HCT116 (cell line): ENCODE results near the gene GH2. TPM values are rescaled to one million over a fixed set of nuclear protein-coding genes. Genes with fewer than 3 reads are reported as not detected.

Experiments
- ATAC-seq: fragments of 200-7000 bp; cut with Tn5 transposase; 2 replicates; pipeline ENCODE4 v1.9.1; 2020; ENCODE audit warnings: mild to moderate bottlenecking, moderate library complexity
- BruUV-seq: library from RNA; stranded (reverse); fragments of 400-500 nt; replicated peaks from 2 replicates; lab custom pipeline; 2021; lab: Mats Ljungman, UMichigan
- CTCF ChIA-PET: fragments of 300-600 bp; sonication (Branson Sonifier 250); formaldehyde crosslinking; loops from one replicate; lab custom pipeline; 2021; ENCODE audit warnings: antibody characterized with exemption; lab: Charles Lee
- POLR2A ChIA-PET: fragments of 300-600, 350-600 bp; sonication (Branson Sonifier 250); formaldehyde crosslinking; loops from one replicate; lab custom pipeline; 2021; ENCODE audit warnings: antibody characterized with exemption; lab: Charles Lee
- RAD21 ChIA-PET, 2 experiments: fragments of 300-600 bp; sonication (Branson Sonifier 250); formaldehyde crosslinking; loops; one replicate each; lab custom pipeline; 2023; ENCODE audit warnings: low total read pairs in 2 of 2; ENCODE audit not compliant: uncharacterized antibody in 2 of 2, unreplicated experiment in 2 of 2, low non-redundant PET in 1 of 2; lab: Charles Lee
- DNase-seq: peaks from one replicate; pipeline ENCODE4 v3.0.0-alpha.2; 2010; ENCODE audit warnings: low read depth, low spot score
- H2AFZ ChIP-seq: fragments of 200-600 bp; shearing (Covaris generic), sonication (generic); 2 replicates; pipeline ENCODE4 v1.6.1; 2017; ENCODE audit warnings: low read depth, mixed run types, mixed read lengths, antibody characterized with exemption, low read length; ENCODE audit not compliant: poor library complexity, severe bottlenecking
- H3K27ac ChIP-seq: 2 replicates; pipeline ENCODE4 v1.5.1; 2012; ENCODE audit warnings: low read depth, low read length
- H3K27me3 ChIP-seq: fragments of 200-600 bp; sonication (generic); 2 replicates; pipeline ENCODE4 v1.6.1; 2016; ENCODE audit warnings: mixed run types, low read length, mixed read lengths; ENCODE audit not compliant: insufficient read depth
- H3K36me3 ChIP-seq, 2 experiments: fragments of 200-500 bp in 1 of 2; fragments of 200-600 bp in 1 of 2; sonication (Bioruptor generic) in 1 of 2; sonication (generic) in 1 of 2; 2 replicates each; pipeline versions ENCODE4 v1.5.1 to v1.6.1; 2014 to 2016; ENCODE audit warnings: low read length in 2 of 2, inconsistent platforms in 1 of 2, mixed read lengths in 1 of 2, mixed run types in 1 of 2; ENCODE audit not compliant: insufficient read depth in 2 of 2, control insufficient read depth in 1 of 2
- H3K4me1 ChIP-seq, 2 experiments: fragments of 200-600 bp in 1 of 2; sonication (generic) in 1 of 2; 2 replicates each; pipeline versions ENCODE4 v1.5.1 to v1.6.1; 2012 to 2017; ENCODE audit warnings: low read length in 2 of 2, inconsistent platforms in 1 of 2, mild to moderate bottlenecking in 1 of 2, mixed read lengths in 1 of 2, mixed run types in 1 of 2, moderate library complexity in 1 of 2; ENCODE audit not compliant: insufficient read depth in 2 of 2, control insufficient read depth in 1 of 2
- H3K4me2 ChIP-seq: fragments of 200-600 bp; sonication (generic); 2 replicates; pipeline ENCODE4 v1.6.1; 2017; ENCODE audit warnings: mixed run types, low read length, mixed read lengths
- H3K4me3 ChIP-seq, 2 experiments: fragments of 200-600 bp in 1 of 2; sonication (generic) in 1 of 2; replicated peaks in 1 of 2; 2 replicates each; pipeline ENCODE4 v1.5.1; 2011 to 2016; ENCODE audit warnings: low read length in 2 of 2, control low read depth in 1 of 2, low read depth in 1 of 2, mild to moderate bottlenecking in 1 of 2, mixed read lengths in 1 of 2, mixed run types in 1 of 2
- H3K79me2 ChIP-seq: fragments of 200-600 bp; sonication (generic); 2 replicates; pipeline ENCODE4 v1.6.1; 2017; ENCODE audit warnings: mild to moderate bottlenecking, mixed run types, low read length, moderate library complexity, mixed read lengths; ENCODE audit not compliant: insufficient read depth
- H3K9ac ChIP-seq: fragments of 200-600 bp; sonication (generic); 2 replicates; pipeline ENCODE4 v1.6.1; 2016; ENCODE audit warnings: low read length, mixed read lengths
- H3K9me2 ChIP-seq: fragments of 200-600 bp; sonication (generic), shearing (Covaris generic); 2 replicates; pipeline ENCODE4 v1.6.1; 2017; ENCODE audit warnings: mixed run types, mild to moderate bottlenecking, moderate library complexity; ENCODE audit not compliant: insufficient read depth
- H3K9me3 ChIP-seq, 2 experiments: fragments of 200-500 bp in 1 of 2; fragments of 200-600 bp in 1 of 2; sonication (Bioruptor generic) in 1 of 2; sonication (generic) in 1 of 2; 2 replicates each; pipeline ENCODE4 v1.6.1; 2014 to 2017; ENCODE audit warnings: low read length in 2 of 2, mixed read lengths in 2 of 2, inconsistent platforms in 1 of 2, low read depth in 1 of 2, mild to moderate bottlenecking in 1 of 2, mixed run types in 1 of 2, moderate library complexity in 1 of 2; ENCODE audit not compliant: control insufficient read depth in 1 of 2, insufficient read depth in 1 of 2
- H4K20me1 ChIP-seq: fragments of 200-600 bp; sonication (generic), shearing (Covaris generic); 2 replicates; pipeline ENCODE4 v1.6.1; 2017; ENCODE audit warnings: mixed run types, mild to moderate bottlenecking, moderate library complexity; ENCODE audit not compliant: insufficient read depth
- CBX3 ChIP-seq: IDR thresholded peaks from 2 replicates; pipeline ENCODE4 v1.6.1; 2012; ENCODE audit warnings: low read depth
- CEBPB ChIP-seq: IDR thresholded peaks from 2 replicates; pipeline ENCODE4 v1.6.1; 2012; ENCODE audit warnings: low read depth
- EZH2 ChIP-seq: fragments of 200-600 bp; sonication (generic); IDR thresholded peaks from 2 replicates; pipeline ENCODE4 v1.6.1; 2017; ENCODE audit warnings: antibody characterized with exemption, mixed run types
- POLR2A ChIP-seq: IDR thresholded peaks from 2 replicates; pipeline ENCODE4 v1.7.0; 2011; ENCODE audit warnings: borderline replicate concordance; ENCODE audit not compliant: insufficient read depth, insufficient read length; ENCODE audit errors: extremely low read depth
- POLR2AphosphoS5 ChIP-seq: IDR thresholded peaks from 2 replicates; pipeline ENCODE4 v1.6.1; 2011; ENCODE audit warnings: mild to moderate bottlenecking, low read depth, low read length, moderate library complexity
- SP1 ChIP-seq: IDR thresholded peaks from 2 replicates; pipeline ENCODE4 v1.6.1; 2012; ENCODE audit warnings: low read depth
- intact Hi-C: fragments of 100-400 bp; cut with micrococcal nuclease; formaldehyde crosslinking; loops from 2 replicates; pipeline ENCODE4 v1.10.0; 2022
- total RNA-seq: library from RNA; stranded (reverse); gene quantifications from one replicate; pipeline ENCODE4 v1.2.1, GENCODE V29; 2021; ENCODE audit not compliant: unreplicated experiment
- TF ChIP-seq, protein P1 (sequence below): IDR thresholded peaks from 2 replicates; pipeline ENCODE4 v1.6.1; 2012

GH2 gene
- total RNA-seq, 1 experiment from 2014 or later = not detected

DNA sequence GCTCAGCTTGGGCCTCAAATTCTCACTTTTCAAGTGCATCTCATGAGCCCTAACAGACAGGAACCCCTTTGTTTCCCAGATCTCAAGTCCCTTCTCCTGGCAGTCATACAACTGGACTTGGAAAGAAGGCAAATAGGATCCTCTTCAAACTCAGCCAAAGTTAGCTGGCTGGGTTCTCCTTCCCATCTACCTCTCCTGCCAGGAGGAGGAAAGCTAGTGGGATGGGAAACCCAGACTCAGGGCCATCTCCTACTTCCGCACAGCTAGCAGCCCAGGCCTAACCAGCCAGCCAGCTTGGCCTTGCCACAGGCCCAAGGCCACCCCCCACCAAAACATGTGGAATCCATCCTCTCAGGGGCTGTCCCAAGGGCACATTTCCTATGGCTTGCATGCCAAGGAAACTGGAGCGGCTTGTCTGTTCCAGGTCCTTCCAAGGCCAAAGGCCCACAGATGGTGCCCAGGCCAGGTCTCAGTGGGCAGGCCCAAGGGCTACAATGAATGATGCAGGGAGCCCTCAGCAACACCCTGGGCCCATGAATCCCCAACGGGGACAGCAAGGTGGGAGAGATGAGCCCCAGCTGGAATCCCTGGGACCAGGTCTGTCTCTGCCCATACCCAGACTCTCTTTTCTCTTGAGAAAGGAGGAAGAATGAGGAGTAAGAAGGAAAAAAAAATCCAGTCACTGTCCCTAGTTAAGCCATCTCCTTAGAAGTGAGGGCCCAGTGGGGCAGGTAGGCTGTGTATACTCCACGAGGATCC is 41.0 kb downstream of the GH2 start:
- peak overlapping the region; percentile 92 to 95 for H3K4me3 ChIP-seq
- no TSS peak for BruUV-seq
- H3K27ac ChIP-seq = peak overlapping the region; percentile 96
- H3K9me2 ChIP-seq = no peaks in the 10 kb centered on the region
- no peak overlapping the region for H2AFZ ChIP-seq
- peaks cover 40 to 46% of the 10 kb centered on the region in 2 experiments for H3K4me1 ChIP-seq
- no peaks in the 10 kb centered on the region for H3K27me3 ChIP-seq
- H3K9ac ChIP-seq = peak overlapping the region; percentile 98
- peaks cover 9 to 18% of the 10 kb centered on the region in 2 experiments; a peak in 3 of 4 replicates for H3K36me3 ChIP-seq
- no peaks in the 10 kb centered on the region for H3K9me3 ChIP-seq
- H3K4me2 ChIP-seq = peak overlapping the region; percentile 89
- RAD21 ChIA-PET = no interaction called here
- POLR2A ChIA-PET = interaction anchor here (1.2 kb wide), 1 partner anchor 10 kb away, joined by 3 read pairs; no protein-coding TSS in a partner anchor
- ATAC-seq (no peak), DNase-seq (no peak)
- H4K20me1 ChIP-seq = no peaks in the 10 kb centered on the region
- intact Hi-C loops = loop anchor here (5.0 kb wide), 1 partner anchor 218 kb away; the partner anchor contains the start of gene MAP3K3
- no peak for TF ChIP-seq SP1
- peaks cover 60% of the 10 kb centered on the region for H3K79me2 ChIP-seq
- CTCF ChIA-PET = interaction anchor here (1.3 to 1.9 kb wide), 2 partner anchors 8 to 25 kb away, joined by 6 to 7 read pairs; no protein-coding TSS in a partner anchor

DNA sequence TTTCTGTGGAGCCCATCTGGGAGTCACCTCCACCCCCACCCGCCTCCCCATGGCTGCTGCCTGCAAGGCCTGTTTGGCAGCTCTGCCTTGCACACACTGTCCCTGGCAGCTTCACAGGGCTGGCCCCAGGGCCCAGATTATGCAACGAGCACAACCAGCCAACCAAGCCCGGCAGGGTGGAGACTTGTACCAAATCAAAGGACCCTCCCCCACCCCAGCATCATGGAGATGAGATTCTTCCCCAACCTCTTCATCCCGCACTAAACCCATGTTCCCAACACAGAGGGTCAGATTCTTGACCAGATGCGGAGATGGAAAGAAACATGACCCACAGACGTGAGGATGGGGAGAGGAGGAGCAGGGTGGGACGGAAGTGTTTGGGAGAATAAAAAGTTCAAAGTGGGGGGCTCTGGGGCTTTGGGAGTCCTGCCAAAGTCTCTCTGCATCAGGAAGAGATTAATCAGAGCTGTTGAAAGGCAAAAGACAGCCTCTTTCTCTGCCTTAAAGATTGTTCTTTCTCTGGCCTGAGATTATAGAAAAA is 43.0 kb downstream of the GH2 start:
- ChIA-PET RAD21 (no interaction called here), CTCF (no interaction called here), POLR2A (interaction anchor here (0.6 to 2.1 kb wide), 6 partner anchors 9 to 160 kb away, joined by 3 to 7 read pairs (median 4); partner anchors contain the start of gene CCDC47)
- intact Hi-C loops = loop anchor here (1.0 kb wide), 1 partner anchor 11 kb away; the partner anchor contains the start of genes FTSJ3 and PSMC5
- DNase-seq = no peak
- no peak for ATAC-seq
- H3K79me2 ChIP-seq = peaks cover 67% of the 10 kb centered on the region
- peak overlapping the region; percentile 47 for H3K4me2 ChIP-seq
- H3K27ac ChIP-seq = peak overlapping the region; percentile 51
- TF ChIP-seq POLR2AphosphoS5 = no peak
- no peak for TF ChIP-seq CBX3
- no peak for TF ChIP-seq EZH2
- TF ChIP-seq, protein P1, sequence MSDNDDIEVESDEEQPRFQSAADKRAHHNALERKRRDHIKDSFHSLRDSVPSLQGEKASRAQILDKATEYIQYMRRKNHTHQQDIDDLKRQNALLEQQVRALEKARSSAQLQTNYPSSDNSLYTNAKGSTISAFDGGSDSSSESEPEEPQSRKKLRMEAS = no peak
- no peak for TF ChIP-seq CEBPB
- TF ChIP-seq POLR2A = no peak
- H3K9me3 ChIP-seq = no peaks in the 10 kb centered on the region
- H3K9ac ChIP-seq = peak overlapping the region; percentile 54
- H2AFZ ChIP-seq = no peak overlapping the region
- H3K4me1 ChIP-seq = peaks cover 34 to 47% of the 10 kb centered on the region in 2 experiments
- H4K20me1 ChIP-seq = no peaks in the 10 kb centered on the region
- H3K4me3 ChIP-seq = peak overlapping the region; percentile 16 to 21; a peak in 3 of 4 replicates
- peaks cover 15 to 36% of the 10 kb centered on the region in 2 experiments for H3K36me3 ChIP-seq
- no TSS peak for BruUV-seq
- H3K9me2 ChIP-seq = no peaks in the 10 kb centered on the region
- no peaks in the 10 kb centered on the region for H3K27me3 ChIP-seq
